GM21447 (cell line): ENCODE results near the gene FBXL14.

Source experiments
- ATAC-seq: cut with Tn5 transposase; IDR thresholded peaks from one replicate; pipeline ENCODE4 v1.9.1; 2021; ENCODE audit not compliant: unreplicated experiment

Gene FBXL14

DNA sequence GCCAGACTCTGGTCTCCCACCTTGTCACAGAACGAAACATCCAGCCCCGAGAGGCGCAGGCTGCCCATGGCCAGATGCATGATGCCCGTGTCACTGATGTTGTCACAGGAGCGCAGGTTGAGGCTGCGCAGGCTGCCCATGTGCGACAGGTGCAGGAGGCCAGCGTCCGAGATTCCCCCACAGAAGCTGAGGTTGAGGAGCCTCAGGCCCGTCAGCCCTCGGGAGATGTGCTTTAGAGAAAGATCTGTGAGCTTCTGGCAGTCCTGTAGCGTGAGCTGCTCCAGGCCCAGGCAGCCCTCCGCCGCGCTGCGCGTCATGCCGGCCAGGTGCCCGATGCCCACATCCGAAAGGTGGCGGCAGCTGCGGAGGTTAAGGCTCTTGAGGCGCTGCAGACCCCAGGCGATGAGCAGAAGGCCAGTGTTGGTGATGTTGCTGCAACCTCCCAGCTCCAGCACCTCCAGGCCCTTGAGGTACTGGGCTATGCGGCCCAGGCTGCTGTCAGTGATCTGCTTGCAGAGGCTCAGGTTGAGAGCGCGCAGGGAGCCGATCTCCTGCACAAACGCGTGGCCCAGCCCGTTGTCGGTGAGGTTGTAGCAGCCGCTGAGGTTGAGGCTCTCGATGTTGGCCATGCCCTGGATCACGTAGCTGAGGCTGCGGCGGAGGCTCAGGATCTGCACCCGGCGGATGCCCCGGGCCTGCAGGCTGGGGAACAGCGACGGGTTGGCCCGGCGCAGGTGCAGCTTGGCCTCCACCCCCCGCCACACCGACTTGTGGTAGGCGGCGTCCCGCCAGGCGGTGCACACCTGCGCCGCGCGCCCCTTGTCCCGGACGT lies 991 bp downstream of the FBXL14 start:
- peak; percentile 22 for ATAC-seq

DNA sequence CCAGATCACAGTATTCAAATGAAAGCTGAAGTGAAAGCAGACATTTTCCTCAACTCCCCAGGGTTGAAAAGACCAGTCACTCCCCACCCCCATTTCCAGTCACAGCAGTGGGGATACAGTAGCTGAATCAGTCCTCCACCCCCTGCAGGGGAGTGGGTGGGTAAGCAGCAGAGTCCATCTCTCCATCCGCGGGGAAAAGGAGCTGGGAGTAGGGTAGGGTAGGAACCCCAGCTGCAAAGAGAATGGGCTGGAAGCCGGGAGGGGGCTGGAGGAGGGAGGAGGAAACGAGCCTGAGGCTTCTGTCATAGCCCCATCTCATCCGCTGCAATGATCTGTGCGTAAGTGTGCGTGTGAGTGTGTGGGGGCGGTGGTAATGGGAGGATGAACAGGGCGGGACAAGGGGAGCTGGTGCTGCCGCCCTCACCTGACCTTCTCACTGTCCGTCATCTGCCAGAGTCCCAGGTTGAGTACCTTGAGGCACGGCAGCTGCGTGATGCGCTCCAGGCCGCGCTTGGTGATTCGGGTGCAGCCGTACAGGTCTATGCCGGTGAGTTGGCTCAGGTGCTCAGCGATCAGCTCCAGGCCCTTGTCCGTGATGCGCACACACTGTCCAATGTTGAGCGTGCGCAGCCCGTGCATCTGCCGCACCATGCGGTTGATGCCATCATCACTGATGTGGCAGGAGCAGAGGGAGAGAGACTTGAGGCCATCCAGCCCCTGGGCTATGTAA lies 1.8 kb downstream of the FBXL14 start:
- peak; percentile 30 for ATAC-seq

DNA sequence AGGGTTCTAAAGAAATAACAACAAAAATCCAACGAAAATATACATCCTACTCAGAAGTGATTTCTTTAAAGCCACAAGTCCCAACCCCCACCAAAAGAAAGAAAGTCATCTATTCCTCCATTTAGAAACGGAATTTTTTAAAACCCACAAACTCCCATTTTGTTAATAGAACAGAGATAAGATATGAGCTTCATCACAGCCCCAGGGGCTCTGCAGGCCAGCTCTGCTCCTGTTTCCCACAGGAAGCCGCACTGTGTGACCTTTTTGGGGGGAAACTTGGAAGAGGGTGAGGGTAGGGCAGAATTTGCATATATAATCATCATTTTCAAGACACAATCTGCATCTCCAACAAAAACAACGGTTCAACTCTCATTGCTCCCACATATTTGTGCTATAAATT lies 2.8 kb downstream of the FBXL14 start:
- ATAC-seq: no peak

DNA sequence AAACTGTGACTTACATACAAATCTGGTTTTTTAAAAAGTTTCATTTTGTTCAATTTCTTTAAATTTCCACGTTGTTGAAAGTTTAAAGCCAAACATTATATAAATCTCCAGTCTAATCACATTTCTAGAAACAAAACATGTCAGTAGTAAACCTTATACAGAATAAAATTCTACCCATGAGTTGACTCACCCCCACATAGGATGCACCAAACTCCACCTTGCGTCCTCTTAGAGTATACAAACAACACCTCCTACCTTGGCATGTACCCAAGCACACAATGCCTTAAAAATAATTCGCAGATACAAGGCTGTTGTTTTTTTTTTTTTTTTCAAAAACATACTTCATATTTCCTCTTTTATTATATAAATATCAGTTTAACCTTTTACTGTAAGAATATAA lies 3.3 kb downstream of the FBXL14 start:
- no peak for ATAC-seq

DNA sequence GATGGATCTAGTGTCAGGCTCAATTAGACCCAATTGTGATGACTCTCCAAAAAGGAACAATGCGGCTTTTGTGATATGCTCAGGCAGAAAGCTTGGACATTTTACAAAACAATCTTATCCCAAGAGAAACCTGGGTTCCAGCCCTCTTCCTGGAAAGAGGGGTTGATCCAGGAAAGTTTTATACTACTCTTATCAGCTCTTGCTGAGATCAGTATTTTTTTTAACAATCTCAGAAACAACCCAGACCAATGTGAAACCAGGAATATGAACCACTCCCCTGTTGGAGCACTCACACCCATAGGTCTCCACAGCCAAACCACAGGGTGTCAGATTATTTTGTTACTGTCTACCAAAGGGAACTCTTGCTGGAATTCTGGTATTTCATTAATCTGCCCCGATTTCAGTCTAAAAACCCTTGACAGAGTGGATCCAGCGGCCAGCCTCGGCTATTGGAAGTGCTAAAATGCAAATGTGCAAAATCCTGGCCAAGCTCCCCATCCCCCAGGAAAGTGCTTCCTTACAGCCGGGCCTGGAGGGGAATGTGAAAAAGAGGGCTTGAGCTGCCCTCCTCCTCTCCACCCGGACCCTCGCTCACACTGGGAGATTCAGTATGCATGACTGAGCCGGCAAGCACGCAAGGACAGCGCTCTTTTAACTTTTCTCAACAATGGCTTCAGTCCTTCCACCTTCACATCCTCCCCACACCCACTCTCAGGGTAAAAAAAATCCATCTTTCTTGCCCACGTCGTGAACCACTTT lies 4.0 kb downstream of the FBXL14 start:
- no peak for ATAC-seq

DNA sequence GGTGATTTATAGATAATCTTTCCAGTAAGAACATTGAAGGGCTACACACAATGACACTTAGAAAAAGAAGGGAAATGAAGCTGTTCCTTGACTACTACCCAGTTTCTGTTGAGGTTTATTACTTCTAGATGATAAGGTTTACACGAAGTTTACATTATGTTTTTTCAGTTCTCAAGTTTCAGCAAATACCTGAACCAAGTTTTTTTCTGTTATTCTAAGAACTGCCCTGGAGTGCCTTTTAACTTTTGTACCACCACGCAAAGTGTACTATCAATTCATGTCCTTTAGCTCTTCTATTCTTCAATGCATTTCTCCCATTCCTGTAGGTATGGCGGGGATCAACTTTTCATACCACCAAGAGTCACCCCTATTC lies 5.8 kb downstream of the FBXL14 start:
- ATAC-seq: no peak

DNA sequence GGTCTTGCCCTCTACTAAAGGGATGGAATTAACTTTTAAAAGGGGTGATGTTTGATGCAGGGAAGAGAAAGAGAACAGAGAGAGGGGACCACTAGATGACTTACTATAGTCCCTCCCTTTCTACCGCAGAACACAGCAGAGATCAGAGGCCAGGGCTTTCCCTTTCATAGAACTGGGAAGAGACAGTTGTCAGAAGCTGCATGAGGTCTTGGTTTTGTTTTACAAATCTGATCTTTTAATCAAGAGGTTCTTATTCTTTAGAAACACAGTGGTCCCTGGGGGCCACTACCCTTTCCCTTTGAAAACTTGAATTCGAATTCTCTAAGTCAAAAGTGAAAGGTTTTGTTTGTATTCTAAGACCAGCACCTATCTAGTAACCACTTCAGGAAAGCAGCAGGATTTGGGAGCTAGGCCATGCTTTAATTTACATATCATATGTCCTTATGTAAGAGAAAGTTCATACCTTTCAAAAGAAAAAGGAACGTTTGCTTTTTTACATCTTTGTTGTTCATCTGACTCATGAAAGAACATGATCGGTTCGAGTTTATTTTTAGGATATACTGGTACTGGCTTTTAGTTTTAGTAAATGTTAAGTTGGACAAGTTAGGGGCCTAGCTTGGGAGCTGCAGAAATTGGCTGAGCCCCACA lies 6.3 kb downstream of the FBXL14 start:
- no peak for ATAC-seq

DNA sequence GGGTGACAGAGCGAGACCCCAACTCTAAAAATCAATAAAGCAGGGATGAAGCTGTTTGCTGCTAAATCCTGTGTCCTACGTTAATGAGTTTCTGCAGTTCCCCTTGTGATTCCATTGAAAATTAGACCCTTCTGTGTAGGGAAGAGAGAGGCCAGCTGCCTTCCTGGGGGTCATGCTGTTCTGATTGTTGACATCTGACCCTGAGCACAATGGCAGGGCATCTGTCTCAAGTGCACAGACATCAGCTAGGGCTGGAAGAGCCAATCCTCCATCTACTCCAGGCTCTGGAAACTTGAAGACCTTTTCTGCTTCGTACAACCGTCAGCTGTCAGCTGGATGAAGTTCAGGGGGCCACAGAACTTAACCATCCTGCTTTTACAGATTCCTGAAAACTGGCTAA lies 10.1 kb downstream of the FBXL14 start:
- no peak for ATAC-seq

DNA sequence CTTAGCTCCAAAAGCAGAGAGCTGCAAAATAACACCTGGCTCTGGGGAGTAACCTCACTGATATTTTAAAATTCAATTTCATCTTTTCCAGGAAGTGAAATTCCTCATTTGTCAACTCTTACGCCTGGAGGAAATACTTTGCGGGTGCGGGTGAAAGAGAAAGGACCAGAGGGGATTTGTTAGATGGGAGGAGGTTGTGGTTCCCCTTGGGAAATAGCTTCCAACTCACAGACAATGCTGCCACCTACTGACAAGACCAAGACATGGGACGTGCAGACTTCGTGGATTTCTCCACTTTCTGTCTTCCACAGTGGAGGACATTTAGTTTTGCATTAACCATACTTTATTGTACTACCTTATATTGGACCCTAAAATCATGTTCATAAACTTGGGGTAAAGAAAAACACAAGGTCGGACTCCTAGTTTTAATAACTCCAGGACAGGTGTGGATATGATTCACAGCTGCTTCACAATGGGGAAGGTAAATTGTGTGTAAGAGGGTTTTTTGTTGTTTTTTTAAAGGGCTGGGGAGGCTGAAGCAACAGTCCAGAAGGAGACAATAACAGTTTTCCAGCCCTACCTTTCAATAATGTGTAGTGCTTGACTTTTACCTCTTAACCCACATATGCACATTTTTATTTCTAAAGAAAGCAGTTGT lies 10.8 kb downstream of the FBXL14 start:
- peak; percentile 61 for ATAC-seq

DNA sequence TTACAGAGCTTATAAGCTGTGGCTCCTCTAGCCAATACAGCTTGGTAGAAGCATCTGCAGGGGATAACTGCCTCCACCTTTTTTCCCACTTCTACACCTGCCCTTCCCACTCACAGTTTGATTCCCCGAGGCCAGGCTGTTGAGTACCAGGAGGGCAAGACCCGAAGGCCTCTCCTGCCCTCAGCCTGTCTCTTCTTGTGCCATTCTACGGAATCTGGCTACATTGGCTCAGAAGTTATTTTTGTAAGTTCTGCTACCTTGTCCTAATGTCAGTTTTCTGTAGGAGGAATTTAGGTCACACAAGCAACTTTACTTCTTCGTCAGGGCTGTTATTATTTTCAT lies 11.7 kb downstream of the FBXL14 start:
- no peak for ATAC-seq

DNA sequence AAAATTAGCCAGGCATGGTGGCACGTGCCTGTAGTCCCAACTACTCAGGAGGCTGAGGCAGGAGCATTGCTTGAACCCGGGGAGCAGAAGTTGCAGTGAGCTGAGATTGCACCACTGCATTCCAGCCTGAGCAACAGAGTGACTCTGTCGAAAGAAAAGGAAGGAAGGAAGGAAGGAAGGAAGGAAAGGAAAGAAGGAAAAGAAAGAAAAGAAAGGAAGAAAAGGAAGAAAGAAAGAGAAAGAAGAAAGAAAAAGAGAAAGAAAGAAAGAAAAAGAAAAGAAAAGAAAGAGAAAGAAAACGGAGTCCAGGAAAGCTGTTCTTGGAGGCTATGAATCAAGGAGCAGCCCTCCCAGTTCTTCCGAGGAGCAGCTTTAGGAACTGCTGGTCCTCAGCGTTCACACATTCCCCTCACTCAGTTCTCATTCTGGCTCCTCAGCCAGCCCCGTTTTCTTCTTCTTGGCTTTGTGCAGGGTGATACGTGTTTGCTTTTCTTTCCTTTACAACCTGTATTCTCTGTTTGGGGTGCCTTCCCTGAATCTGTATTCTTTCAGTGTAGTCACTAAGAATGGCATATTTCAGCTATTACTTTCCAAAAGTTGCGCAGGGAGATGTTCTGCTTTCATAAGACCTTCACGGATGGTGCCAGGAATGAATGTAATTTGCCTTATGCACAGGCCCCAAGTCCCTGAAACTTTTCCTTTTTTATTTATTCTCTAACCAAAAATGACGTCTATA lies 12.2 kb downstream of the FBXL14 start:
- no peak for ATAC-seq

DNA sequence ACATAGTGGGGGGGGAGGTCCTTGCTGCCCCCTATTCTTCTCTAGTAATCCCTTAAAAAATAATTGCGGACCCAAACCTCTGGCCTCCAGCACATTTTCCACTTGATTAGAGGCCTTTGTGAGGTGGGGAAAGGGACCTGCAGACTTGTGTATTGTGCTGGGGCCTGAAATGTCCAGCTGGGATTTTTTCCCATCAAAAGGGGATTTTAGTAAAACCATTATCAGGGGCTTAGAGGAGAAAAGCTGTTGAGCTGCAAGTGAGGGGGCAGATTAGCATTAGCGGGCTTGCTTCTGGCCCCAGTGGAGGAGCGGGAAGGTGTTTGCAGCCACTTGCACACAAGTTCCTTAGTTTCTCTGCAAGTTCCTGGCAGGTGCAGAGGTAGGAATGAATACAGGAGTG lies 13.9 kb downstream of the FBXL14 start:
- no peak for ATAC-seq

DNA sequence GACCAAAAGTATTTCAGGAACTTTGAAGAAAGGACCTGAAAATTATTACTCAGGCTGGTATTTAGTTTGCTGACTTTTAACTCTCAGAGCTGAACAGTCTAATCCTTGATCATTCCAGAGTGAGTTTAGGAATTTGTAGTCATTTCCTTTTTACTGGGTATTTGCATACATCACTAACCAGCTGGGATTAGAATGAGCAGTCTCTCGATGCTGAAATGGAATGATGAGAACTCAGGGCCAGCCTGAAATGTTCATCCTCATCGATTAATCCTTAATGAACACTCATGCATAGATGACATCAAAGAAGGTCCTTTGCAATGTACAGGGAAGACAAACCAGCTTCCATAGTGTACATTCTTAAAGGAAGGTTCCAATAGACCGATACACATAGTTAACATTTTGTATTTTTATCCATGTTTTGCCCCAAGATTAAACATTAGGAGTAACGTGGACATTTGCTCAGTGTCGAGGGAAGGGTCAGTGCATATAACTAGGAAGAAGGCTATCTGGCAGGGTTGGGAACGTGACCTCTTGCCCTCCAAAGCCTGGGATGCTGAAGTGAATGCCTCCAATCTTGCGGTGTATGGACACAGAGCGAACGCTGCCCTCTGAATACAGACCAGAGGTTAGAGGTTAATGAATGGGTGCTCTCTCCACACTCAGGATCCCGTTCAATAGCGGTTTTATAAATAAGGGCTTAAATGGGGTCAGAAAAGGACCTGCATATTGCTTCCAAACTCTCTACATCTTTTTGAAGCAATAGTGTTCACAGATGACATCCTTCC lies 14.5 kb downstream of the FBXL14 start:
- ATAC-seq: no peak

DNA sequence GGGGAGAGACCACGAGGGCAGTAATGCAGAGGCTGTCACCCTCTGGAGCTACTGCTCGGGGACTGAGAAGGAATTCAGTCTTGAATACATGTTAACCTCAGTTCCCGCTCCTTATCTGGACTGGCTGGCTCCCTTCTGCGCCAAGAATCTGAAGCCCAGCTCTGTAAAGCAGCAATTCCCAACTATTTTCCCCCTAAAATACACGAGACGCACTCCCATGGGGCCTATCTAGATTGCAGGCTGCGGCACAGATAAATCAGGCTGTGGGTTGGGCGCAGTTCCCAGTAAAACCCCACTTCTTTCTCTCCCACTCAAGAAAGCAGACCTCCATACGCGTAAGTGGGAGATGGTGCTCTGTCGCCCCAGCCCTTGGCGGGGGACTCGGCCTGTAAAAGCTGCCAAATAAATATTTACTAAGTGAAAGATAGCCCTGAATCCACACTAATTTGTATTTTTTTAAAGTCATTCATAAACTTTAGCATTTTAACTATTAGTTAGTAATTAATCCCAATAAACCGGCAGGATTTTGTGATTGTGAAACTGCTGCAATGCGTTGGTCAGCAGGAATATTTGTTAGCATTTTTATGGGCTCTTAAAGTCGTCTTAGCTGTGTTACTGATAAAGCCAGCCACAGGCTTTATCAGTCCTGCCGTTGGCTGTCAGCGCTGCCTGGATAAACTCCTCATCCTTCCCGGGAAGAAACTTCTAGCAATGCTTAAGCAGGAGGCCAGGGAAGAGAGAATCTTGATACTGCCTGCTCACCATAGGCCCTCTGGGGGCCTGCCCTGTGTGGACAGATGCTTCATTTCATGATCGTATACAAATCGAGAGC lies 17.8 kb downstream of the FBXL14 start:
- no peak for ATAC-seq

DNA sequence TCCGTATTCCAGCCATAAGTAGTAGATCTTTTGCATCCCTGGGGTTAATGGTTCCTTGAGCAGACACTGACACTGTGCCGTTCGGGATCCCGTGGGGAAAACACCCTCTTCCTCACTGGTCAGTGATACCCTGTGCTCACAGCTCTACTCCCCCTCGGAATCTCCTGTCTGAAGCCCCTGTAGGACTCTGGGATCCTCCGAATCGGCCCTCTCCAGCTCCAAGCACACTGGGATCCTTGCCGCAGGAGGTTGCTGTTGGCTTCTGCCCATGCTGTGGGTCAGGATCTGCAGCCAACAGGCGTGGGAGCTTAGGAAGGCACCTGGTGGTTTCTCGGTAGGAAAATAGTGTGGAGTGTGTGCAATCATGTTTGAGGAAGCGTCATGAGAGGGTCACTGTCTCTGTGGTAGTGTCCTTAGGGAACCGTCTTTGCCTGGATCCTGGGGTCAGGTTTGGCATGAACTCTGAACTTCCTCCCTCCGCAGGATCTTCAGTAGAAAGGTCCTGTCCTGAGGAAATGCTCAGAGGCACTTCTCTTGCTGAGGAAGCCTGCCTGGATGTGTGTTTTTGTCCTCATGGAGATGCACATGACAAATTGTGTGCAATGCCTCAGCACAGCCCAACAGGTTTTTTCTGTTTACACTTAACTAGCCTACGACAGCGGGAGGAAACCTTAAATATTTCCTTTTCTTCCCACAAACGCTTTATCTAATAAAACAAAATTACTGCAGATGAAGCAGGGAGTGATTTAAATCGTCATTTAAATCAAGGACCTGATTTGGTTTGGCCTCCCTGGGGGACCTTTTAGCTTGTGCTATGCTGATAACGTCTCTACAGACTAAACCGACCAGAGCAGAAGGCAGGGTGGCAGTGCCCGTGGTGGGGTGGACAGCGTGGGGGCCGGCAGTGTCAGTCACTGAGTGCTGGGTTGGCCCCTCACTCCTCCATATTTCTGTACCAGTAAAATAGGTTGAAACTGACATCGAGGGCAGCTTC lies 18.7 kb downstream of the FBXL14 start:
- ATAC-seq: no peak

DNA sequence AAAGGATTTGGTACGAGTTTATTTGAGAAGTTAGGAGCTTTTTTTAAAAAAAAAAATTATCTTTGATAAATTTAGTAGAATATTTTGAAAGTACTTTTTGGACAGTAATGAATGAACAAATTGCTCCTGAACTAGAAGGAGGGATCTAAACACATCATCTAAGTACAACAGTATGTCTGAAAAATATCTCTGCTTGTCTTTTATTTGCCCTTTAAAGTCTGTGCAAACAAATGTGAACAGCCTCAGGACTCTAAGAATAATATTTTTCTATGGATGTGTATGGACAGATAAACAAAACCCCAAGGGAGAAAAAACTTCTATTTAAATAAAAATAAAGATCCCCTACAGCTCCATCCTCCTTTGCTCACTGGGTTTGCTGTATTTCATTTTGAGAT lies 19.5 kb downstream of the FBXL14 start:
- no peak for ATAC-seq
